GM23338 (cell line): ENCODE results near the gene HSDL1.

ENCODE experiments used
- CTCF ChIP-seq, 2 experiments: fragments of 200-600 bp in 1 of 2; sonication (generic) in 1 of 2; conservative IDR thresholded peaks; 2 replicates each; pipeline versions ENCODE4 v1.5.1 to v1.6.1; 2016 to 2017; ENCODE audit warnings: antibody characterized with exemption in 2 of 2, low read depth in 2 of 2, mild to moderate bottlenecking in 2 of 2, moderate library complexity in 1 of 2
- ETS1 ChIP-seq: IDR thresholded peaks from 2 replicates; pipeline ENCODE4 v1.6.1; 2016; ENCODE audit warnings: antibody characterized with exemption
- EZH2 ChIP-seq: fragments of 200-600 bp; sonication (generic); IDR thresholded peaks from one replicate; pipeline ENCODE4 v1.8.0; 2017; ENCODE audit warnings: antibody characterized with exemption, mild to moderate bottlenecking, low read depth; ENCODE audit not compliant: unreplicated experiment
- EZH2phosphoT487 ChIP-seq: fragments of 200-600 bp; sonication (generic); IDR thresholded peaks from one replicate; pipeline ENCODE4 v1.8.1; 2018; ENCODE audit warnings: antibody characterized with exemption; ENCODE audit not compliant: unreplicated experiment

GRCh38 chr16:84093879-84094270, 51.1 kb downstream of the HSDL1 start:
- TF ChIP-seq CTCF (conservative IDR thresholded peaks at IDR 0.05; ENCODE audit: low read depth in 2 of 2) (no peak), EZH2 (no peak), EZH2phosphoT487 (no peak), ETS1 (no peak)
